Skeletal muscle satellite cell (primary cell): ENCODE data around the gene PSRC1.
A peak's percentile ranks its signal among the peaks of the same experiment; 100 is the strongest.

ENCODE experiments used
- H3K27me3 ChIP-seq: 2 replicates; pipeline ENCODE4 v1.7.0; 2013; ENCODE audit warnings: low read length; ENCODE audit not compliant: control insufficient read depth, insufficient read depth
- H3K36me3 ChIP-seq: 2 replicates; pipeline ENCODE4 v1.7.0; 2013; ENCODE audit warnings: mild to moderate bottlenecking, control low read depth, low read length; ENCODE audit not compliant: insufficient read depth
- H3K4me1 ChIP-seq: 2 replicates; pipeline ENCODE4 v1.7.0; 2013; ENCODE audit warnings: low read length; ENCODE audit not compliant: control insufficient read depth, insufficient read depth
- H3K4me2 ChIP-seq: 2 replicates; pipeline ENCODE4 v1.7.0; 2013; ENCODE audit warnings: mild to moderate bottlenecking, low read length
- H3K4me3 ChIP-seq: 2 replicates; pipeline ENCODE4 v1.7.0; 2013; ENCODE audit warnings: low read length
- H3K9ac ChIP-seq: 2 replicates; pipeline ENCODE4 v1.7.0; 2013; ENCODE audit warnings: mild to moderate bottlenecking, low read depth, low read length, moderate library complexity
- H3K9me3 ChIP-seq: replicated peaks from 2 replicates; pipeline ENCODE4 v1.7.0; 2013; ENCODE audit warnings: mild to moderate bottlenecking, control low read depth, low read length

PSRC1 gene

DNA sequence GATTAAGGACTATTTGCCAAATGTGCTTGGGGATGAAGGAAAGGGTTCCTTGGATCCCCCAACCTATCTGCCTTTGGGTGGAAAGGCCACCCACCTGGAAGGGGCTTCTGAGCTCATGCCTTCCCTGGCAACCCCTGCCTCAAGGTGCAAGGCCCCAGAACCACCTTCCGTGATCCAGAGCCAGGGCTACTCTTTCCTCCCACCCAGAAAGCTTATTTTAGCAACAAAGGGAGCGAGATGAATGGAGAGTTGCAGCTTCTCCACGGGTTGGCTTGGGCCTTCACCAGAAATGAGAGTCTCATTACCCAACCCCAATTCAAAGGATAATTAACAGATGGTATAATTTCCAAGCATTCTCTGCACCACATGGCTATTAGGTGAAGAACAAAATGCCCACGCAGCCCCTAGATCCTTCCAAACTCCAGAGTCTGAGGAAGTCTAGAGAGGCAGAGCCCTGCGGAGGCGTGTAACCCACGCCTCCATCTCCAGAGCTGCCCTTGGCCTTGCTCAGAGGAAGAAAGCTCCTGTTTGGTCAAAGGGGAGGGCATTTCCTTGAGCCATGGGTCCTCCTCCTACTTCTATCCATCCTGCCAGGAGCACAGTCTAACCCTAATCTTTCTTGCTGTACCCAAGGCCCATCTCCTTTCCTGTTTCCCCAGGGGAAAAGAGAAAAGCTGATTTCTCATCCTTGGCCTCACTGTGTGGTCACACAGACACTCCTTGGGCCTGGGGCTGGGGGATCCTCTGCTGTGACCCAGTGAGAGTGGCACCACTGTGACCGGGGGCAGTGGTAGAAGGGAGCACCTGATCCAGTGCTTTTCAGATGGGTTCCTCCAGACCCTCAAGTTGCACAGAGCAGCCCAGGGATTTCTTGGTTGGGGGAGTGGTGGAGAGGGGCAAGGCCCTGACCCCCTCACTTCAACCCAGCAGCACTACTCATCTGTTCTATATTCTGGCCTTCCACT is 35.3 kb downstream of the PSRC1 start:
- Histone ChIP-seq H3K4me1 (peaks cover 9% of the 10 kb centered on the region), H3K36me3 (no peaks in the 10 kb centered on the region), H3K9me3 (no peaks in the 10 kb centered on the region), H3K27me3 (peaks cover 10% of the 10 kb centered on the region), H3K4me2 (no peak overlapping the region), H3K9ac (no peak overlapping the region), H3K4me3 (no peak overlapping the region)

GRCh38 chr1:109246141-109246551 is 36.8 kb downstream of the PSRC1 start:
- Histone ChIP-seq H3K27me3 (peaks cover 10% of the 10 kb centered on the region), H3K36me3 (no peaks in the 10 kb centered on the region), H3K4me1 (peaks cover 14% of the 10 kb centered on the region), H3K4me2 (no peak overlapping the region), H3K9me3 (no peaks in the 10 kb centered on the region), H3K4me3 (no peak overlapping the region), H3K9ac (no peak overlapping the region)

- Histone ChIP-seq H3K4me1 (peaks cover 22% of the 10 kb centered on the region), H3K4me2 (no peak overlapping the region), H3K27me3 (no peaks in the 10 kb centered on the region), H3K36me3 (peaks cover 9% of the 10 kb centered on the region), H3K9ac (no peak overlapping the region), H3K4me3 (no peak overlapping the region), H3K9me3 (no peaks in the 10 kb centered on the region)
These were observed 38.9 kb downstream of the PSRC1 start for GRCh38 chr1:109243860-109244552.

- Histone ChIP-seq H3K9ac (no peak overlapping the region), H3K36me3 (peaks cover 17% of the 10 kb centered on the region), H3K4me1 (peaks cover 20% of the 10 kb centered on the region), H3K4me2 (no peak overlapping the region), H3K9me3 (no peaks in the 10 kb centered on the region), H3K4me3 (no peak overlapping the region), H3K27me3 (no peaks in the 10 kb centered on the region)
These were observed 39.7 kb downstream of the PSRC1 start for GRCh38 chr1:109243221-109243620.

GRCh38 chr1:109242387-109242786 is 40.6 kb downstream of the PSRC1 start:
- Histone ChIP-seq H3K9me3 (no peaks in the 10 kb centered on the region), H3K36me3 (peaks cover 25% of the 10 kb centered on the region), H3K4me2 (peak overlapping the region; percentile 19), H3K4me3 (no peak overlapping the region), H3K27me3 (no peaks in the 10 kb centered on the region), H3K9ac (no peak overlapping the region), H3K4me1 (peaks cover 20% of the 10 kb centered on the region)

DNA sequence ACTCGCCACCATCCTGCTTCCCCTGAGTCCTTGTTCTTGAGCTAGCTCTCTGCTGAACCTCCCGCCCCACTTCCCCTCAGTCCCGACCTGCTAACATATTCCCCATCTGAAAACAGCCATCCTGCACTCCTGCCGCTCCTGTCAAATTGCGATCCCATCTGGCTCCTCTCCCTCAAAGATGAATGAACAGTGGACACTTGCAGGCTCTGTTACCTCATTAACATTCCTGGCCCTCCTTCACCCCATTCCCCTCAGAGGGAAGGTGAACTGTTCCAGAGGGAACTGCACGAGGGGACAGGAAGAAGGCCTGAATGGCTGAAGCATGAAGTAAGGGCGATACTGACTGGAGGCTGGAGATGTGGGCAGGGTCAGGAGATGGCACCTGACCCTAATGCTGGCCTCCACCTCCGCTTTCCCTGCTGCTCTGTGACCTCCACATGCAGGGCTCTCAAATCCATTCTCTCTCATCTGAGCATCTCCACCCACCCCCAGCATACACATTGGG is 41.1 kb downstream of the PSRC1 start:
- Histone ChIP-seq H3K27me3 (no peaks in the 10 kb centered on the region), H3K4me1 (peaks cover 20% of the 10 kb centered on the region), H3K36me3 (peaks cover 30% of the 10 kb centered on the region), H3K9ac (no peak overlapping the region), H3K9me3 (no peaks in the 10 kb centered on the region), H3K4me2 (no peak overlapping the region), H3K4me3 (no peak overlapping the region)

- Histone ChIP-seq H3K4me3 (no peak overlapping the region), H3K9ac (no peak overlapping the region), H3K36me3 (peaks cover 35% of the 10 kb centered on the region), H3K4me1 (peaks cover 20% of the 10 kb centered on the region), H3K9me3 (no peaks in the 10 kb centered on the region), H3K4me2 (no peak overlapping the region), H3K27me3 (no peaks in the 10 kb centered on the region)
These were observed 41.6 kb downstream of the PSRC1 start for GRCh38 chr1:109241344-109241743.

- no peaks in the 10 kb centered on the region for H3K27me3 ChIP-seq
- no peaks in the 10 kb centered on the region for H3K9me3 ChIP-seq
- peaks cover 20% of the 10 kb centered on the region for H3K4me1 ChIP-seq
- H3K4me3 ChIP-seq = no peak overlapping the region
- peak overlapping the region; percentile 29 for H3K9ac ChIP-seq
- H3K4me2 ChIP-seq = peak overlapping the region; percentile 62
- peaks cover 44% of the 10 kb centered on the region for H3K36me3 ChIP-seq
These were observed 42.5 kb downstream of the PSRC1 start for GRCh38 chr1:109240158-109241152.

DNA sequence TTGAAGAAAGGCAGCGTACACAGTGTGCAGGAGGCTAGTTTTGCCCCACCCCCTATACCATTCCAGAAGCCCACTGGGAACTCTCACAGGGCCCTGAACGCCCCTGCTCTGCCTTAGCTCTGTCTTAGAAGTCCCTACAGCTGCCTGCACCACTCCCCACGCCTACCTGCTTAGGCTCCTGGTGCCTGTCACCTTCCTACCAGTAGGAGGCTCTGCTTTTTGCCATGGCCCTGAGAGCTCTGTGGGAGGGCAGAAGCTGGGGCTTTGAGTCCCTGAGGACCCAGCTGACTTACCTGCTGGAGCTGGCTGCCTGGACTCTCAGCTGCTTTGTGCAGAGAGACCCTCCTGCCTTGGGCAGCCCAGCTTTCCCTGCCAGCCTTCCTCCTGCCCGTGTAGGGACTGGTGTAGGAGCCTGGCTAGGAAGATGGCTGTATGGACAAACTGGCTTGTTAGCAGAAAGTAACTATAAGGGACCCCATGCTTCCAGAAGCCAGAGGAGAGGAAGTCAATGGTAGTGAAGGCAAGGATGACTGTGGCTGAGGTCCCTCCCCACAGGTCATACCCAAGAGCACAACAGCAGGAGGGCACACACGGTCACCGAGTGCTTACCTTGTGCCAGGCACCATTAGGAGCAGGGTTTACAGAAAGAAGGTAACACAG is 43.4 kb downstream of the PSRC1 start:
- Histone ChIP-seq H3K36me3 (peaks cover 53% of the 10 kb centered on the region), H3K4me1 (peaks cover 20% of the 10 kb centered on the region), H3K4me3 (no peak overlapping the region), H3K4me2 (no peak overlapping the region), H3K27me3 (no peaks in the 10 kb centered on the region), H3K9me3 (no peaks in the 10 kb centered on the region), H3K9ac (no peak overlapping the region)

DNA sequence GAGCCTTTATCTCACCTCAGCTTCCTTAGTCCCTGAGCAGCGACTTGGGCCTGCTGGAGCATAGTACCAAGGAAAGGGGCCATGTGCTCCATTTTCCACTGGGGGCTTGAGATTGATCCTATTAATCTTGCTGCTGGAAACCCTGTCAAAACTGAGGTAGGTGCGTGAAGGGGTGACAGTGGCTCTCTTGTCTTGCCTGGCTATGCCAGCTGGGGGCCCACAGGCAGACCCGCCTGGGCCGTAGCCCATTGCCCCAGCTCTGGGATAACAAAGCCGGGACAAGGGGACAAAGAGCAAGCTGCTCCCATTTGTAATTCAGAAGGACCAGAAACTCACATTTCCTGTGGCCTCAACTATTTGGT is 43.9 kb downstream of the PSRC1 start:
- no peaks in the 10 kb centered on the region for H3K27me3 ChIP-seq
- H3K4me2 ChIP-seq = no peak overlapping the region
- H3K4me3 ChIP-seq = no peak overlapping the region
- no peak overlapping the region for H3K9ac ChIP-seq
- H3K4me1 ChIP-seq = peaks cover 20% of the 10 kb centered on the region
- no peaks in the 10 kb centered on the region for H3K9me3 ChIP-seq
- H3K36me3 ChIP-seq = peaks cover 59% of the 10 kb centered on the region
